OCI-M1 (cell line): Measurements from ENCODE around the gene LEKR1.

Source experiments
- DNase-seq: peaks from one replicate; lab custom pipeline; 2025; lab: John Stamatoyannopoulos, UW

LEKR1 gene

GRCh38 chr3:157081626-157082210, 255.6 kb downstream of the LEKR1 start:
- DNase-seq, result no peak

- no peak for DNase-seq
These were observed 256.3 kb downstream of the LEKR1 start for GRCh38 chr3:157082305-157082982.

DNA sequence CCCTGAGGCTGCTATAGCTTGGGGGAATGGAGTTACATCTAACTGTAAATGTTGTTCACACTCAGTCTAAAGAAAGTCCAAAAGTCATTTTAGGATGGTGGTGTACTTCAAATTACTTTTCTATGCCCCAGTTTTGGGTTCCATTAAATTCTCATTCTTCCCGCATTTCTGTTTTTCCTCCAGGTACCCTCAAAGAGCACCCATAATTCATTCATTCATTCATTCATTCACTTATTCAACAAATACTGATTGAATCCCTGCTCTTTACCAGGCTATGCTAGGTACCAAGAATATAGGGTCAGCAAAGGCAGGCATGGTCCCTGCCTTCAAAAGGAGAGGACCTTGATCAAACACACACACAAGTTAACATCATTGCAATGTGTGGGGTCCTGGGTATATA, 257.7 kb downstream of the LEKR1 start:
- no peak for DNase-seq

- no peak for DNase-seq
These were observed 260.1 kb downstream of the LEKR1 start for GRCh38 chr3:157086060-157086750.

DNA sequence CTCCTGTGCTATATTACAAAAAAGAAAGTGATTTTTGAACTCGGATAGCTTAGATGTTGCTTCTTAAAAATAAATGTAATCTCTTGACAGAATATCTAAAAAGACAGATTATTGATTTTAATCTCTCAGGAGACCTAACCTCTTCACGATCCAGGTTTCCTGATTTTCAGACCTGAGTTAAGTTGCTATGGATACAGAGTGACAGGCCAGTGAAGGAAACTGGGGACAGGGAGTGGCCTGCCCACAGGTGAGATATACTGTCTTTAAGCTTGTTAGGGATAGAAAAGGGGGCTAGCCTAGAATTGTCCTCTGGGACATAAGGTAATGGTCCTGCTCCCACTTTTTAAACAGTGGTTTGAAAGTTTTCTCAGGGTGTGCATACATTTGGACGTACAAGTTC, 260.6 kb downstream of the LEKR1 start:
- DNase-seq, result no peak

DNA sequence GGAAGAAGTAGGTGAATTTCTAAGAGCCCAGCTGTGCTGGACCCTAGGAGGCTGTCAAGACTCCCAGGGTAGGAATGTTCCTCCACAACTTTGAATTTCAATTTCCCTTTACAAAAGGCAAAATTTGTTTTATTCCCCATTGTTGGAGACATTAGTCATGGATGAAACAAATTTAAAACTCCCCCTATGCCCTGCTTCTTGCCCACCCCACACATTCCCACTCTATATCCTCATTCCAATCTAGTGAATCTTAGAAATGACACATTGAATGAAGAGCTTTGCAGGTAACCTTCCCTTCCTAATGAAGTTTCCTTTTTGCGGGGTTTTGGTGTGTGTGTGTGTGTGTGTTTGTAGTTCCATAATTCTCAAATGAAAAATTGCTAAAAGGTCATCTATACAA, 261.2 kb downstream of the LEKR1 start:
- no peak for DNase-seq

DNA sequence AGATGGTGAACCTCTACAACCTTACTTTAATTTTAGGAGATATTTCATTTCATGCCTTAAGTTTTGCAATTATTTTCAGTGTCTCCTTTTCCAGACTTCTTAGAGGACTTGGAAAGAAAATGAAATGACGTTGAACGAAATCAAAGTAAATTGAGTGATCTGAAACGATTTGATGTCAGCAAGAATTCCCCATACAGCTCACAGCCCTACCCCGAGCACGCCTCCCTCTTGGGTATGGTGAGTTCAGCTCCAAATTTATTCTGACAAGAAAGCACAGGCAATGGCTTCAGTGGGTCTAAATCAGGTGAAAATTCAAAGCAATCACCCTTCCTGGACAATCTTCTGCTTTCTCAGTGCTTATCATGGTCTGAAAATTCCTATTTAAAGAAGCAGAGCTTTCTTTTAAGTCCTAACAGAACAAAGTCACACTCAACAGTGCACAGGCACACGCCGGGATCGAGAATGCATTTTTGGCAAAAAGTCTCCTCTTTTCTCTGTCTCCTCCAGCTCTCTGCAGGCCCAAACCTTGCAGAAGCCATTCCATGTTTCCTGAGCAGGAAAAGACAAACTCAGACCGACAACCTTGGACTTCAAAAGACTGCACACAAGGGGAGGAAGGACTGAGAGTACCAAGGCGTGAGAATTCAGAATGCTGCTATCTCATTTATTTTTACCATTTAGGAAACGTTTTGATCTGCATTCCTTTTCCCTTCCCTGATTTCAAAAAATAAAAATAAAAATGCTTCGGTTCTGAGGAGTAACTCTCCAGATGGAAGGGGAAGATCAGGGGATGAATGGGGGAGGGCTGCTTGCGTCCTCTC, 261.8 kb downstream of the LEKR1 start:
- no peak for DNase-seq

- DNase-seq, result no peak
These were observed 262.7 kb downstream of the LEKR1 start for GRCh38 chr3:157088601-157089454.

- no peak for DNase-seq
These were observed 263.5 kb downstream of the LEKR1 start for GRCh38 chr3:157089455-157090221.

GRCh38 chr3:157091083-157091833, 265.1 kb downstream of the LEKR1 start:
- DNase-seq, result no peak

DNA sequence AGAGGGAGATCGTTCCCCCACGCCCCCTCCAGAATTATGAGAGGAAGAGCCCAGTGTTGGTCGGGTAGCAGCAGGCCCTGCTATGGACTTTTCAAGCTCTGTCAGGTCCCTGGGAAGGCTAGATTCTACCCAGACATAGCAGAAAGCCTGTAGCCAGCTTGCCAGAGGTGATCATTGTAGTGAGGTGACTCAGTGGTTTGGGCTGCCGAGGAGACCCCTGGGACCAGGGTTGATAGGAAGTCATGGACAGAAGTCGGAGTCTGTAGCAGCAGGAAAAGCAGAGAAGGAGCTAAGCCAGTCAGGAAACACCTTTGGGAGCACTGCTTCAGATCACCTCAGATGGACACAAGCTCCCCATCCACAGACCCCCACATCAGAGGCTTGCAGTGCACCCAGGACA, 266.1 kb downstream of the LEKR1 start:
- no peak for DNase-seq

DNA sequence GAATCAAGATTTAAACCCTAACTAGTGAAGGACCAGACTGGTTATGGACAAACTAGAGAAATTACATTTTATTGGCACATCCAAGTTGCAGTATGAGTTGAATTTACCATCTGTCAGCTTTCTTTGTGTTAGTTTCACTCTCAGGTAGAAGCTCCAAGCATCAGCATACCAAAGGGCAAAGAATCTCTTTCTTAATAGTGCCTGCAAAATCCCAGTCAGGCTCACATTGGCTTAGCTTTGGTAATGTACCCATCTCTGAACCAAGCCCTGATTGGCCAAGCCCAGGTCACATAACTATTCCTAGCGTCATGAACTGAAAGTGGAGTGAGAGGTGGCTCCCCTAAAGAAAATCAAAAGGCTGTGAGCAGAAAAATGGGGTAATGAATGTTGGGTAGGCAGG, 266.9 kb downstream of the LEKR1 start:
- no peak for DNase-seq

- no peak for DNase-seq
These were observed 268.1 kb downstream of the LEKR1 start for GRCh38 chr3:157094301-157094700.

DNA sequence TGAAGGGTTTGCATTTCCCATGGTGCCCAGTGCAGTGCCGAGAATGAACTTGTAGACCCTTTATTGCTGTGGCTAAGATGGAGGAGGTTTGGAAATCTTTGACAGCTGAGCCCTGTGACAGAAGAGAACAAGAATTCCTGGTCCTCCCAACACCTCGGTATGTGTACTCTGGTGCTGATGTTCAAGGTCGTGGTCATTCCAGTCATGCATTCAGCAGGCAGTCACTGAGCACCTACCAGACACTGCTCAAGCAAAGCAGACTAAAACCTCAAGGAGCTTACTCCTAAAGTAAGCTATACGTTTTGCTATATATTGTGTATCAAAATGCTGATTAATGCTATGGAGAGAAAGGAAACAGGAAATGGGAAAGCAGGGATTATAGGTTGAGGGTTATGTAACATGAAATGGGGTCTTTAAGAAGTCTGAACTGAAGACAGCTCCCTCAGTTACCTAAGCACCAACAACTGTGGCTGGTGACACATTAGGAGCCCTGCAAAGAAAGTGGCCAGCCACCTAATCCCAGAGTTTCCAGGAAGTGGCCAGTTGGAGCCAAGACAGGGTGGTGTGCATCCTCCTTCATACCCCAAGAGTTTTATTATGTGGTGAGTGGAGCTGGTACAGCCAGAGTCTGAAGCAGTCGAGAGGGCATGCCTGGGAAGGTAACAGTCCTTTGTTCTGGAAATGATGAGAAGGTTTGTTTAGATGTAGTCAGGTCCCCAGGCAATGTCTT, 268.8 kb downstream of the LEKR1 start:
- DNase-seq, result no peak
